NB4 (cell line): ENCODE data around the gene SAXO1.

ENCODE experiments used
- DNase-seq: peaks from one replicate; pipeline ENCODE4 v3.0.0; 2010; ENCODE audit warnings: low read depth
- H3K4me3 ChIP-seq: one replicate; pipeline ENCODE4 v1.5.1; 2011; ENCODE audit warnings: mild to moderate bottlenecking, low read depth, low read length, moderate library complexity
- CTCF ChIP-seq: IDR thresholded peaks from one replicate; pipeline ENCODE4 v1.5.1; 2012; ENCODE audit warnings: low read depth, low read length
- MAX ChIP-seq: IDR thresholded peaks from 2 replicates; pipeline ENCODE4 v1.6.1; 2011; ENCODE audit warnings: low read depth, low read length
- MYC ChIP-seq: IDR thresholded peaks from 2 replicates; pipeline ENCODE4 v1.6.1; 2011; ENCODE audit warnings: low read depth, low read length
- POLR2A ChIP-seq: IDR thresholded peaks from 2 replicates; pipeline ENCODE4 v1.6.1; 2011; ENCODE audit warnings: mild to moderate bottlenecking; ENCODE audit not compliant: insufficient read length; ENCODE audit errors: extremely low read depth

Gene SAXO1

GRCh38 chr9:19048966-19049916 is 16.2 kb upstream of the SAXO1 start, which contains the start of gene RRAGA:
RRAGA (plus strand) TSS chr9:19049427; CDS start chr9:19049660, 233 bp downstream.
- H3K4me3 ChIP-seq: peak within 1 kb of the TSS; percentile 87
- TF ChIP-seq POLR2A (peak; percentile 92), MYC (peak; percentile 90; the same call in 1 of the 2 replicates), CTCF (peak; percentile 93), MAX (peak; percentile 85)
- DNase-seq: peak; percentile 100

- no peak for DNase-seq
- H3K4me3 ChIP-seq: no peak overlapping the region
- TF ChIP-seq POLR2A (no peak), CTCF (peak; percentile 44)
Observed at GRCh38 chr9:19036611-19037010, 3.6 kb upstream of the SAXO1 start.

- TF ChIP-seq MAX: no peak
- TF ChIP-seq POLR2A: no peak
- no peak for TF ChIP-seq CTCF
- TF ChIP-seq MYC: no peak
- no peak overlapping the region for H3K4me3 ChIP-seq
- no peak for DNase-seq
Observed at GRCh38 chr9:19032406-19032805, 603 bp downstream of the SAXO1 start.

GRCh38 chr9:19030899-19031298 is 2.1 kb downstream of the SAXO1 start:
- no peak for DNase-seq
- no peak for TF ChIP-seq MYC
- TF ChIP-seq CTCF: no peak
- no peak for TF ChIP-seq POLR2A
- TF ChIP-seq MAX: no peak

GRCh38 chr9:19028835-19029451 is 4.1 kb downstream of the SAXO1 start:
- TF ChIP-seq MAX (no peak), POLR2A (no peak), MYC (no peak), CTCF (peak; percentile 88)
- peak; percentile 79 for DNase-seq
- no peak overlapping the region for H3K4me3 ChIP-seq

More at GRCh38 chr9:19030899-19031298, 2.1 kb downstream of the SAXO1 start:
- no peak overlapping the region for H3K4me3 ChIP-seq
